GM12864 (cell line): Measurements from ENCODE around the gene SBK2.
A peak's percentile ranks its signal among the peaks of the same experiment; 100 is the strongest.

Experiments
- DNase-seq: peaks from one replicate; pipeline ENCODE4 v3.0.0-alpha.2; 2011; ENCODE audit warnings: low read depth
- H3K4me3 ChIP-seq: 2 replicates; pipeline ENCODE4 v1.5.1; 2011; ENCODE audit warnings: mild to moderate bottlenecking, low read depth, low read length, control low read depth
- CTCF ChIP-seq: IDR thresholded peaks from 2 replicates; pipeline ENCODE4 v1.5.1; 2011; ENCODE audit warnings: low read depth, mild to moderate bottlenecking, moderate library complexity, low read length, control low read depth, inconsistent platforms; ENCODE audit errors: missing control alignments

SBK2 gene

GRCh38 chr19:55484593-55485438 is 52.1 kb downstream of the SBK2 start, which contains the start of gene NAT14:
NAT14 (plus strand) TSS chr19:55485188; CDS start chr19:55485709, 521 bp downstream.
- TF ChIP-seq CTCF, result no peak
- peak within 1 kb of the TSS; percentile 70 for H3K4me3 ChIP-seq
- DNase-seq, result no peak

GRCh38 chr19:55483706-55484592 is 53.0 kb downstream of the SBK2 start:
- TF ChIP-seq CTCF, result no peak
- peak overlapping the region; percentile 70 for H3K4me3 ChIP-seq
- no peak for DNase-seq

- TF ChIP-seq CTCF, result no peak
- no peak overlapping the region for H3K4me3 ChIP-seq
- no peak for DNase-seq
Measured at GRCh38 chr19:55482967-55483705, 53.8 kb downstream of the SBK2 start.

GRCh38 chr19:55482156-55482961 is 54.6 kb downstream of the SBK2 start:
- no peak for TF ChIP-seq CTCF
- DNase-seq, result no peak
- H3K4me3 ChIP-seq, result no peak overlapping the region

- no peak for DNase-seq
- TF ChIP-seq CTCF, result no peak
- no peak overlapping the region for H3K4me3 ChIP-seq
Measured at GRCh38 chr19:55481794-55482155, 55.2 kb downstream of the SBK2 start.
